Ovary (tissue), 3 donors: Measurements from ENCODE around the gene ERAP2.

Source experiments
- CTCF ChIP-seq, 3 donors: fragments of 450-650 bp in 2 of 3; fragments of 200-600 bp in 1 of 3; IDR thresholded peaks; one replicate each; pipeline versions ENCODE4 v1.5.1 to v1.8.0; 2016 to 2022; ENCODE audit warnings: antibody characterized with exemption in 3 of 3, mild to moderate bottlenecking in 1 of 3
- EP300 ChIP-seq: sonication (generic); formaldehyde crosslinking; IDR thresholded peaks from one replicate; pipeline ENCODE4 v1.6.1; 2017; ENCODE audit warnings: antibody characterized with exemption
- POLR2A ChIP-seq: fragments of 450-650 bp; IDR thresholded peaks from one replicate; pipeline ENCODE4 v1.6.1; 2017; ENCODE audit warnings: antibody characterized with exemption, mild to moderate bottlenecking, moderate library complexity
- donor health status: DM: no; HTN: no; CAD: no.

DNA sequence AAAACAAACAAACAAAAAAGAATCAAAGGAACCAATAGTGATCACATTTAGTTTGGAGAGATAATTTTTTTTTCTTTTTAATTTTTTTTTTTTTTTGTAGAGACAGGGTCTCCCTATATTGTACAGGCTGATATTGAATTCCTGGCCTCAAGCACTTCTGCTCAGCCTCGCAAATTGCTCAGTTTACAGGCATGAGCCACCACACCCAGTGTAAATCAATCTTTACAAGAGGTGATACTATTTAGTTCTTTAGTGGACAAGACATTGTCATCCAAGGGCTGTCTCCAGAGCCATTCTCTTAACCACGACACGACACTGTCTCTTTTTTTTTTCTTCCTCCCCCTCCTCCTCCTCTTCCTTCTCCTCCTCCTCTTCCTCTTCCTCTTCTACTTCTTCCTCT lies 29.6 kb downstream of the ERAP2 start:
- no peak for TF ChIP-seq CTCF (IDR thresholded peaks at IDR 0.05)
- no peak for TF ChIP-seq POLR2A
- TF ChIP-seq EP300, result no peak
